NCI-H82 (cell line): Measurements from ENCODE around the gene SCN3A.

Source experiments
- DNase-seq: peaks from one replicate; lab custom pipeline; 2025; lab: John Stamatoyannopoulos, UW

Gene SCN3A

GRCh38 chr2:165203689-165204559, at the start of gene SCN3A:
Gene SCN3A (minus strand): TSS chr2:165204050. CDS start chr2:165176394, 27,656 bp downstream.
- DNase-seq, result peak; percentile 74

GRCh38 chr2:165253178-165253577, 49.3 kb upstream of the SCN3A start:
- no peak for DNase-seq

GRCh38 chr2:165251366-165251765, 47.5 kb upstream of the SCN3A start:
- DNase-seq, result peak; percentile 45

- DNase-seq, result no peak
Observed at GRCh38 chr2:165248238-165248637, 44.4 kb upstream of the SCN3A start.

GRCh38 chr2:165245081-165245793, 41.4 kb upstream of the SCN3A start:
- DNase-seq, result no peak

- DNase-seq, result no peak
Observed at GRCh38 chr2:165240916-165241315, 37.1 kb upstream of the SCN3A start.

- DNase-seq, result peak; percentile 20
Observed at GRCh38 chr2:165239856-165240515, 36.1 kb upstream of the SCN3A start.

- peak; percentile 86 for DNase-seq
Observed at GRCh38 chr2:165239230-165239629, 35.4 kb upstream of the SCN3A start, which contains the start of gene SCN2A. Gene SCN2A (plus strand): TSS chr2:165239414. CDS start chr2:165295824, 56,410 bp downstream.

- DNase-seq, result no peak
Observed at GRCh38 chr2:165238295-165238694, 34.4 kb upstream of the SCN3A start.

GRCh38 chr2:165237056-165237455, 33.2 kb upstream of the SCN3A start:
- no peak for DNase-seq

GRCh38 chr2:165227571-165227970, 23.7 kb upstream of the SCN3A start:
- no peak for DNase-seq

GRCh38 chr2:165224941-165225340, 21.1 kb upstream of the SCN3A start:
- DNase-seq, result no peak

- DNase-seq, result no peak
Observed at GRCh38 chr2:165219481-165219880, 15.6 kb upstream of the SCN3A start.

- no peak for DNase-seq
Observed at GRCh38 chr2:165214093-165214492, 10.2 kb upstream of the SCN3A start.

GRCh38 chr2:165208094-165208493, 4.2 kb upstream of the SCN3A start:
- no peak for DNase-seq

GRCh38 chr2:165205865-165206264, 2.0 kb upstream of the SCN3A start:
- no peak for DNase-seq

- DNase-seq, result no peak
Observed at GRCh38 chr2:165202239-165202638, 1.6 kb downstream of the SCN3A start.

GRCh38 chr2:165198181-165198580, 5.7 kb downstream of the SCN3A start:
- no peak for DNase-seq

- no peak for DNase-seq
Observed at GRCh38 chr2:165197346-165197745, 6.5 kb downstream of the SCN3A start.

- DNase-seq, result peak; percentile 24
Observed at GRCh38 chr2:165196411-165196810, 7.4 kb downstream of the SCN3A start.

GRCh38 chr2:165193178-165193777, 10.6 kb downstream of the SCN3A start:
- no peak for DNase-seq

GRCh38 chr2:165192729-165193128, 11.1 kb downstream of the SCN3A start:
- no peak for DNase-seq
